ENCODE data around the gene POLD3.

Gene POLD3

DNA sequence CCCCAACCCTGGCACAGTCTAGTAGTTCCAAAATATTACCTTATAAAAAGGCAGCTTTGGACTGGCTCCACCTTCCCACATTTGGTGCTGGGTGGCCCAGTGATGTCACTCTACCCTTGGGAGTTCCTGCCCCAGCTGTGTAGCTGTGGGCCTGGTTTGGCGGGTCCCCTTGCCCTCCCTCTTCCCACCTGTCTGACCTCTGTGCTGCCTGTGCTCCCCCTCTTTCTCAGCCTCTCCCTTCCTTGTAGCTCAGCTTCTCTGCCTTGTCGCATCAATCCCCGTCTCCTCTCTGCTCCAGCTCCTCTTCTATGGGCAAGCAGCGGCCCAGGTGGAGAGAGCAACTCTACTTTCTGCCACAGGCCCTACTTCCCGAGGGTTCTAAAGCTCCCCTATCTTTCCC, 84.2 kb downstream of the POLD3 start:
- DNase-seq = no peak

- DNase-seq = peak; percentile 36
Observed at GRCh38 chr11:74677131-74677530, 84.7 kb downstream of the POLD3 start.

DNA sequence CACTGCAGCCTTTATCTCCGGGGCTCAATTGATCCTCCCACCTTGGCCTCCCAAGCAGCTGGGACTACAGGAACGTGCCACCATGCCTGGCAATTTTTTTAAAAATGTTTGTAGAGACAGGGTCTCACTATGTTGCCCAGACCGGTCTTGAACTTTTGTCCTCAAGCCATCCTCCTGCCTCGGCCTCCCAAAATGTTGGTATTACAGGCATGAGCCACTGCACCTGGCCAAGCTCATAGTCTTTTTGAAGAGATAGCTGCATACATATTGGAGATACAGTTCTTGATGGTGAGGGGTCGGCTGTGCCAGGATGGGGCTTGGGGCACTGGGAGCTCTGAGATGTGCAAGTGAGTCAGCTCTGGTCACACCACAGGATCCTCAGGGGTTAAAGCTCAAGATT, 85.7 kb downstream of the POLD3 start:
- DNase-seq = no peak

GRCh38 chr11:74678591-74679512, 86.5 kb downstream of the POLD3 start:
- DNase-seq = peak; percentile 17

- peak; percentile 30 for DNase-seq
Observed at GRCh38 chr11:74679513-74679865, 87.1 kb downstream of the POLD3 start.

DNA sequence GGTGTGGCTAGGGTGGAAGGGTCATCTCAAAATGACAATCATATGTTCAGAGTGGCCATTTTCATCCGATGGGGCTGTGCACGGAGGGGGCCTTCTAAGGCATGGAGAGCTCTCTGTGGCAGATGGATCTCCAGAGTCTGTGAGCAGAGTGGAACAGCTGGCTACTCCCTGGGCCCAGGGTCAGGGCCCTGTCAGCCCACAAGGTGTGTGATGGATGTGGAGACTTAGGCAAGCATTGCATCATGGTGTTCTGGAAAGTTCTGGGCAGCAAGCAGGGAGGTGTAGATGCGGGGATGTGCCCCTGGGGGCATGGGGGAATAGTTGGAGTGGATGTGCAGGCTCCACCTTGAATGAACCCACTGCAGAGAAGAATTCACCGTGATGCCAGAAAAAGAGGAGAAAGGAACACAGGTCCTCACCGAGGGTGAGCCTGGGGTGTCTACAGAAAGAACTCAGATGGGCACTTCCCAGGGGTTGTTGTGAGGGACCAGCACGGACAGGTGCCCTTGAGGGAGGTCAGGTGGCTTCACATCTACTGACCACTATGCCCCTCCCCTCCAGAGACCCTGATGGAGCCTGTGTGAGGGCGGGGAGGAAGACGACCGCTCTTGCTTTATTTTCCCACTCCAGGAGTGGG, 87.8 kb downstream of the POLD3 start:
- DNase-seq = peak; percentile 28

- DNase-seq = peak; percentile 52
Observed at GRCh38 chr11:74680703-74681531, 88.5 kb downstream of the POLD3 start.

GRCh38 chr11:74681686-74682651, 89.6 kb downstream of the POLD3 start:
- DNase-seq = peak; percentile 53

GRCh38 chr11:74682731-74683278, 90.4 kb downstream of the POLD3 start:
- DNase-seq = peak; percentile 44

- DNase-seq = peak; percentile 59
Observed at GRCh38 chr11:74683279-74683871, 91.0 kb downstream of the POLD3 start.

GRCh38 chr11:74683941-74684481, 91.6 kb downstream of the POLD3 start:
- peak; percentile 49 for DNase-seq

GRCh38 chr11:74684661-74685060, 92.3 kb downstream of the POLD3 start:
- DNase-seq = no peak

DNA sequence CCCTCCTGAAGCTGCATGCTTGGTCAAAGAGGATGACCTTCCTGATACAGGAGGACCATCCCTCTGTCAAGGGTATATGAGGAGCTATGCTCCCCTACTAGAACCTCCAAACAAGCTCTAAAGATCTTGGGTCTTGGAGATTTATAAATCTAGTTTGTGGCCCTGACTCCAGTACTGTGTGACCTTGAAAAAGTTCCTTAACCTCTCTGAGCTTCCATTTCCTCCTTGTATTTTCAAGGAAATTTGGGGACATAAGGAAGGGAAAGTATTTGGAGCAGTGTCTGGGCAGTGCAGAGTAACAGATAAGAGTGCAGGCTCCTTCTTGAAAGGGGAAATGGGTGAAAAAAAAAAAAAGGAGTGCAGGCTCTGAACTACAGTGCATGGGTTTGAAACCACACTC, 93.0 kb downstream of the POLD3 start:
- DNase-seq = no peak

GRCh38 chr11:74685905-74686304, 93.5 kb downstream of the POLD3 start:
- DNase-seq = no peak

- DNase-seq = no peak
Observed at GRCh38 chr11:74686792-74687191, 94.4 kb downstream of the POLD3 start.

DNA sequence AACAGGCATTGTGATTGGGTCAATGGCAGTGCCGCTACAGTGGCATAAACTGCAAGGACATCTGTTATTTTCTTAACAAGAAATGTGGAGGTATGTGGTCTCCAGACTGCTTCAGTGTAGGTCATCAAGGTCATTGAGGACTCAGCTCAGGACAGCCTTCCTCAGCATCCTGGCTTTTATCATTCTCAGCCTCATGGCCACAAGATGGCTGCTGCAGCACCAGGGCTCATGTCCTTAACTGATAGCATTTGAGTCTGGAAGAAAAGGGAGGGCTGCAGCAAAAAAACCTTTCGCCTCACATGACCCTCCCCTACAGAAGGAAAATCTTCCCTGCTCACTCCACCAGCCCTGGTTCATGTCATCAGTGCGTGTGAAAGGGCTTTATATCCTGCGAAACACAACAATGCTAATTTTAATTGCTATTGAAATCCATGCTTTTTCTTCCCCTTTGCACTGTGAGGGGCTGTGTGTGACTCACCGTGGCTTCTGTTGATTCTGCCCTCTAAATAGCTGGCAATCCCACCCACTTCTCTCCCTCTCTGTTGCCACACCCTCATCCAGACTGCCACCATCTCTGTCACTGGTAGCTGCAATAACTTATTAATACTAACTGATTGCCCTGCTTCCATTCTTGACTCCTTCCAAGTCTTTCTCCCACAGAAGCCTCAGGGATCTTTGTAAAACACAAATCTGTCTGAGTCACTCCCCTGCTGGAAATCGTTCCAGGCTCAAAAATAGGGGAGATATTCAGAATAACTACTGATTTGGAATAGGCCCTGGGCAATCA, 95.0 kb downstream of the POLD3 start:
- no peak for DNase-seq

GRCh38 chr11:74689666-74690065, 97.3 kb downstream of the POLD3 start:
- DNase-seq = no peak

DNA sequence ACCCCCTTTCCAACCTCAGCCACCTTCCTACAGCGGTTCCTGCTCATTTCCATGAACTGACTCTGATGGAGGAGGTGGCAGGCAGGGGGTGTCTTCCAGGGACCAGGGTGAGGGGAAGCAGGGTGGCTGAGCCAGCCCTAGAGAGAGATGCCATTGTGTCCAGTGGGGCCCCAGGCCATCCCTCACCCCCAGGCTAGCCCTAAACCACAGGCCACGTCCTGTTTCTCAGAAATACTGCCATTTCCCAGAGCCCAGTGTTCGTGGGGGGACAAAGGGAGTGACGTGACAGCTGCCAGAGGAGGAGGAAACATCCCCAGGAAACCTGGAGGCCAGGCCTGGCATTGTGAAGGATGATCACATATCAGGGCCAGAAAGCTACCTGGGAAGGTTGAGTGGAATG, 99.4 kb downstream of the POLD3 start:
- DNase-seq = no peak
